Limb (tissue), 2 donors: ENCODE results near the gene BTRC.
"Not testable (repeated sequence)": the region's sequence is repeated elsewhere in the genome, so short reads cannot be mapped to it uniquely, and the experiment has no call there.

ENCODE experiments used
- DNase-seq, 2 donors: peaks; one replicate each; pipeline ENCODE4 v3.0.0-alpha.2; 2016; ENCODE audit errors: extremely low spot score in 2 of 2

BTRC gene

DNA sequence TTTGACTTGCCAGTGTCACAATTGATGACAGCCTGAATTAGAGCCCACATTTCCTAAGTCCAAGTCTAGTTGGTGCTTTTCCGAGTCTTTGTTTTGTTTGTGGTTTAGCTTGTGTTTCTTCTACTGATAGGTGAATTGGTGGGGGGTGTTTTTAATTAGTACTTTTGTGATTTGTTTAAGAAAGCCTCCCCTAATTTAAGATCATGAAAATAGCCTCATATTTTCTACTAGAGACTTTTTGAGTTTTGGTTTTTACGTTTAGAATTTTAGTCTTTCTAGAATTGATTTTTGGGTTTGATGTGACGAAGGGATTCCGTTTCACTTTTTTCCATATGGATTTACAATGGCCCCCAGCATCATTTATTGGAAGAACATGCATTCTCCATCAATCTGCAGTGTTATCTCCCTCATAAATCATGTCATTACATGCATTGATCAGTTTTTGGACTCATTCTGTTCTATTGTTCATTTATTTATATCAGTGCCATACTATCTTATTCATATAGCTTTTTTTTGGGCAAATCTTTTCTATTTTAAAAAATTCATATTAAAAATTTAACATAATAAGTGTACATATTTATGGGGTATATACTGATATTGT lies 32.8 kb downstream of the BTRC start:
- DNase-seq, result no peak

DNA sequence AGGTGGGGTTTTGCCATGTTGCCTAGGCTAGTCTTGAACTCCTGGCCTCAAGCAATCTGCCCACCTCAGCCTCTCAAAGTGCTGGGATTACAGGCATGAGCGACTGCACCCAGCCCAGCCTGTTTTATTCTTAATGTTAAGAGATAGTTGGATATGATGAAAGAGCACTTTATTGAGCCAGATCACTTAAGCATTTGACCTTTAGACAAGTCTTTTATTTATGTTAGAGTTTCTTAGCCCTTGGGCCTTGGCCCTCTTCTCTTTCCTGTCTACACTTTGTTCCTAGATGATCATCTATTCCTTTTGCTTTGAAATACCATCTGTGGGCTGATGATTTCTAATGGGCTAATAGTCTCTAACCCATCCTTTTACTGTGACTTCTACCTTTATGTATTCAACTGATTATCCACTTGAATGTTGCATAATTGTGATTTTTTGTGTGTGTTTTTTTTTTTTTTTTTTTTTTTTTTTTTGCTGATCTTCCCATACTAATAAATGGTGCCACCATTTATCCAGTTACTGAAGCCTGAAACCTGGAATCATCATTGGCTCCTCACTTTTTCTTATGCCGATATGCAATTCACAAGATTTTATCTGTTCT lies 34.8 kb downstream of the BTRC start:
- no peak for DNase-seq

DNA sequence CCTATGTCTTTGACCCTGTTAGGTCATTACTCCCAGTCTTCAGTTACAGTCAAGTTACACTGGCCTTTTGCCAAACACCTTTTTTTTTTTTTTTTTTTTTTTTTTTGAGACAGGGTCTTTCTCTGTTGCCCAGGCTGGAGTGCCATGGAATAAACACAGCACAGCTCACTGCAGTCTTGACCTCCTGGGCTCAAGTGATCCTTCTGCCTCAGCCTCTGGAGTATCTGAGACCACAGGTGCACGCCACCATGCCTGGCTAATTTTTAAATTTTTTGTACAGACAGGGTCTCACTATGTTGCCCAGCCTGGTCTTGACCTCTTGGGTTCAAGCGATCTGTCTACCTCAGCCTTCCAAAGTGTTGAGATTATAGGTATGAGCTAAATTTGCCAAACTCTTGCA lies 35.6 kb downstream of the BTRC start:
- DNase-seq, result not testable (repeated sequence)

DNA sequence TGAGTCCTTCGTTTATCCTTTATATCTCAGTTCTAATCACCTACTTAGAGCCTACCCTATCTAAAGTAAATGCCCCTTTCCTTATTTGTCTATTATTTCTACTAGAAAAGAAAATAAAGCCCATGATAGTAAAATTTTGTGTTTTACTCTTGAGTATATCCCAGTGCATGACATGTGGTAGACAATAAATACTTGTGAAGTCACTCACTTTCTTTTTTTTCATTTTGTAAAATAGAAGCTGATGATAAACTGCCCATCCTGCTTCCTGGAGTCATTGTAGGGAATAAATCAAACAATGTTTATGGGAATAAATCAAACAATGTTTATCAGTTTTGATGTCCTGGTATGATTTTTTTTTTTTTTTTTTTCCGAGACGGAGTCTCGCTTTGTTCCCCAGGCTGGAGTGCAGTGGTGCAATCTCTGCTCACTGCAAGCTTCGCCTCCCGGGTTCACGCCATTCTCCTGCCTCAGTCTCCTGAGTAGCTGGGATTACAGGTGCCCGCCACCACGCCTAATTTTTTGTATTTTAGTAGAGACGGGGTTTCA lies 36.1 kb downstream of the BTRC start:
- DNase-seq, result no peak

DNA sequence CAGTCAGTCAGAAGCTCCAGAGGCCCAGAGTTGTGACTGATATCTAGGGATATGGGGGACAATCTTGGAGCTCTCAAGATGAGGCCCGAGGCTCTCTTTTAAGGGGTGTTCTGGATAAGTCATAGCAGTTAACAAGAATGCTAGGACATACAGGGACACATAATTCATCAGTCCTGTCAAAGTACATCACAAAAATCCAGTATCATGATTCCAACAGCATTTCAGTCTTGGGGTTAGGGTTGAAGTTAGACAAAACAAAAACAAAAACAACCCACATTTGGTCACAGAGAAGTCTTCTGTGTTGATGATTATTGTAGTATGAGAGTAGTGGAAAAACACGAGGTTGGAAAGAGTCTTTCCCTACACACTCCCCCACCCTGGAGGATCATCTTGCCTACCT lies 39.4 kb downstream of the BTRC start:
- no peak for DNase-seq

DNA sequence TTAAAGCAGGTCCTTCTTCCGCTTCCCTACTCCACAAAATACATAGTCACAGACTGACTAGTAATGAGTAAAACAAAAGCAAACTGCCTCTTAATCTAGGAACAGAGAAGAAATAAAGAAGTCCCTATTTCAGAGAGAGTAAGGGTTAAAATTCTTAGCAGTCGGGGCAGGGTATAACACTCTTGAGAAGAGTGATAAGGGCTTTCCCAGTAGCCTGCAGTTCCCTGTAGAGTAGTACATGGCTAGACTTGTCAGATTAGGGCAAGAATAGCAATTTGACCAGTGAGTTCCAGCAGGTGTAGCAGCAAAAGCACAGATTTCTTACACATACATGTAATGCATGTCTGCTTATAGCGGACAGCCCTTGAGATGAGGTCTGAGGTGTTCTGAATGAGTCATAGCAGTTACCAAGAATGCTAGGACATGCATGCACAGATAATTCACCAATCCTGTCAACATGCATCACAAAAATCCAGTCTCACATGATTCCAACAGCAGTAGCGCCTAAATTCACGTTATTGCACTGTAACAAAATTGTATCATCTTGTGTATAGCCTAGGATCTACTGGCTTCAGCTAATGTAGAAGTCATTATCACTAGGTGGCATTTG lies 40.7 kb downstream of the BTRC start:
- DNase-seq, result no peak

DNA sequence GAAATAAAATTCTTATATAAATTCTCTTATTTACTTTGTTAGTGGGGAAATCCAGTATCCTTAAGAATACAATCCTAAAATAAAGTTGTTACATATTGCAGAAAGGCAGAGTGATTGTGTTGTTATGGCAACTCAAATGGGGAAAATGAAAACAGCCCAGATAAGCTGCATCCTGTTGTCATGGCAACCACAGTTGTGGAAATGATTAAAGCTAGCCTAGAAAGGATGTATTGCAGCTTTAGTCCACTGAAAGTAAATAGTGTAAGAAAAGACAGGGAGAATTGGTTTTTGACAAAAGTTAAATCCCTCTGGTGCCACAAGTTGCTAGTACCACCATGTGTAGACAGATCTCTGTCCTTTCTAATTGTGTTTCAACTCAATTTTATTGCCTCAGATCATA lies 43.2 kb downstream of the BTRC start:
- DNase-seq, result peak in 1 of 2 donors; percentile 63

DNA sequence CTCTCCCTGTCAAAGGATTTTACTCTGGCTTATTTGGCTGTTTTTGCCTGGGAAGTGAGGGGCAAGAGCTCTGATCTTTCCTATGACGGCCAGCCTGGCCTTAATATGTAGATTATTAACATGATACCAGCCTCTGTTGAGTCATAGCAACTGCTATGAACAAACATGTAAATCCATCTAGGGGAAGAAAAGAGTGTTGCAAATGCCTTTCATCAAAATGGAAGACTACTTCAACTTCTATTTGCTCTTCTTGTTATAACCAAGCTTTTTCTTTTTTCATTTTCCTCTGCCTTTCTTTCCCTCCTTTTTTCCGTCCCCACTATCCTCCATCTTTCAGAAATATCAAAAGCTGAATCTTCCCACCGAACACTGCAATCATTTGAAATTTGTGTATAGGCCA lies 46.6 kb downstream of the BTRC start:
- DNase-seq, result no peak

DNA sequence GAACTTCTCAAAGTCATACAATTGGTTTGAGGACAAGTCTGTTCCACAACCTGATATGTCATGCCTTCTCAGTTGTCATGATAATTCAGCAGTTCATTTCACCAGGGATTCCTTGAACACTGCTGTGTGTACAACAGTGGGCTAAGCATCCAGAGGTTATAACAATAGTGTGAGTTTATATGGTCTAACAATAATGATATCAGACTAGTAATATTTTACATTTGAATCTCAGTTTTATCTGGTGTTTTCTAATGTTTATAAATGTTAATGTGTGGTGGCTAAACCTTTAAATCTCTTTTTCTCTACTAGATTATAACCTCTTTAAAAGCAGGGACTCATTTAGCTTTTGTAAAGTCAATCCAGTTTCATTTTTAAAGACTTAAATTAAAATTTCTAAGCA lies 48.7 kb downstream of the BTRC start:
- no peak for DNase-seq

DNA sequence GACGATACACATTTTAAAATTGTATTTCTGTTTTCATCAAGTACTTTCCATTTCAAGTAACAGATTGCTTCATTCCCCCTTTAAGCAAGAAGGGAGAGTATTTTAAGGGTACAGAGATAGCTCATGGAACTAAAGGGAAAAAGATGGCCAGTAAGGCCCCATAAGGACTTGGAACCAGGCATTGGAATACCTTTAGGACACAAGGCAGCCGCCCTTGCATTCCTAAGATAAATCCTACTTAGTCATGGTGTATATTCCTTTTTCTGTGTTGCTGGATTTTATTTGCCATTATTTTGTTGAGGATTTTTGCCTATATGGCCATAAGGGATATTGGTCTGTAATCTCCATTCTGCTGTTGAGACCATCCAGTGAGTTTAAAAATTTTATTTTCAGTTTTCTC lies 49.2 kb downstream of the BTRC start:
- no peak for DNase-seq

DNA sequence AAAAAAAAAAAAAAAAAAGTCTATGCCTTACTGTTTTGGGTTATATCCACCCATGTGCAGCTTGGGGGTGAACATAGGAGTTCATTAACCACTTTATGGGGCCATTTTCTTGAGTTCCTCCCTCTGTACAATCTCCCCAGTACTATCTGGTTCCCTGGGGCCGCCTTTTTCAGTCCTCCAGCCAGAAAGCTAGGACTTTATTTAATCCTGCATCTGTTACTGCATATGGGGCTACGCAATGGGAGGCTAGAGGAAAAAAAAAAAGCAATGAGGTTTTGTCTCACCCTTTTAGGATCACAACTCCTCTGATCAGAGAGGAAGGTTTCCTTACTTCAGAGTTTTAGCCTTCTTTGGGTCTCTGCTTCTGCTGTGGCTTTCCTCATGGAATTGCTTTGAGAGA lies 51.0 kb downstream of the BTRC start:
- DNase-seq, result no peak

DNA sequence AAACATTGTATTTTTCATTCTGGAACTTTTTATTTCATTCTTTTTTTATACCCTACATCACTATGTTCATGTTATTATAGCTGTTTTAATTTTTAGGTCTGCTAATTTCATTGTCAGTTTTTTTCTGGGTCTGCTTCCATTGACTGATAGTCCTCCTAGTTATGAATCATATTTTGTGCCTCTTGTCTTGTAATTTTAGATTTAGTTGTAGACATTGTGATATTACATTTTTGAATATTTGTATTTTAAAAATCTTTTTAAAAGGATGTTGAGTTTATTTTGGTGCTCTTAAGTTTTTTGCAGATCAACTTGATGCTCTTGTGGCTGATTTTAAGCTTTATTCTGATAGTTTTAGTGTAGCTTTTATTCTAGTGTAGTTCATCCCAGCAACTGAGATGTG lies 57.6 kb downstream of the BTRC start:
- DNase-seq, result no peak

DNA sequence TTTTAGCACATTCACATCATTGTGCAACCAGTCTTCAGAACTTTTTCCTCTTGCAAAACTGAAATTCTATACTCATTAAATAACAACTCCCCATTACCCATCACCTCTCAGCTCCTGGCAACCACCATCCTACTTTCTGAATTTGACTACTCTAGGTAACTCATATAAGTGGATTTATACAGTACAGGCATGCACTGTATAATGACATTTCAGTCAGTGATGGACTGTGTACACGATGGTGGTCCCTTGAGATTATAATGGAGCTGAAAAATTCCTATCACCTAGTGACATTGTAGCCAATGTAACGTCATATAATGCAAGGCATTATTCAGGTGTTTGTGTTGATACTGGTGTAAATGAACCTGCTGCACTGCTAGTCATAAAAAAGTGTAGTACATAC lies 60.1 kb downstream of the BTRC start:
- DNase-seq, result no peak

DNA sequence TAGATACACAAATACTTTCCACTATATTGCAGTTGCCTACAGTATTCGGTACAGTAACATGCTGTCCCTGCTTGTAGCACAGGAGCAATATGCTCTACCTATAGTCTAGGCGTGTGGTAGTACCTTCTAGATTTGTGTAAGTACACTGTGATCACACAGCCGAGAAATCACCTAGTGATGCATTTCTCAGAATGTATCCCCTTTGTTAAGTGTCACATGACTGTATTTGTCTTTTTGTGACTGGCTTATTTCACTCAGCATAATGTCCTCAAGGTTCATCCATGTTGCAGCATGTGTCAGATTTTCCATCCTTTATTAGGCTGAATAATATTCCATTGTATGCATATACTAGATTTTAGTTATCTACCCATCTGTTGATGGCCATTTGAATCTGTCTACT lies 61.9 kb downstream of the BTRC start:
- no peak for DNase-seq

DNA sequence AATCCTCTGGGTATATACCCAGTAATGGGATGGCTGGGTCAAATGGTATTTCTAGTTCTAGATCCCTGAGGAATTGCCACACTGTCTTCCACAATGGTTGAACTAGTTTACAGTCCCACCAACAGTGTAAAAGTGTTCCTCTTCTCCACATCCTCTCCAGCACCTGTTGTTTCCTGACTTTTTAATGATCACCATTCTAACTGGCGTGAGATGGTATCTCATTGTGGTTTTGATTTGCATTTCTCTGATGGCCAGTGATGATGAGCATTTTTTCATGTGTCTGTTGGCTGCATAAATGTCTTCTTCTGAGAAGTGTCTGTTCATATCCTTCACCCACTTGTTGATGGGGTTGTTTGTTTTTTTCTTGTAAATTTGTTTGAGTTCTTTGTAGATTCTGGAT lies 68.0 kb downstream of the BTRC start:
- not testable (repeated sequence) for DNase-seq

DNA sequence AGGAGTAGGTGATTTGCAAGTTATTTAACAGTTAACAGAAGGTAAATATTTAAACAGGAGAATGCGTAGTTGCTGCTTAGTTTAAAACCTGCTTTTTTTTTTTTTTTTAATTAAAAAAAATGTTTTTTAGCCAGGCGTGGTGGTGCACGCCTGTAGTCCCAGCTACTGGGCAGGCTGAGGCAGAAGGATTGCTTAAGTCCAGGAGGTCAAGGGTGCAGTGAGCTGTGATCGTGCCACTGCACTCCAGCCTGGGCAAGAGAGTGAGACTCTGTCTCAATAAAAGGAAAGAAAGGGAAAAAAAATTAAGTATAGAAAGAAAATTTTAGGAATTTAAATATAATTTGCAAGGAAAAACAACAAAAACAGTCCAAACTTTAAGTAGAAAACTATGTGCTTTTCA lies 71.6 kb downstream of the BTRC start:
- no peak for DNase-seq

DNA sequence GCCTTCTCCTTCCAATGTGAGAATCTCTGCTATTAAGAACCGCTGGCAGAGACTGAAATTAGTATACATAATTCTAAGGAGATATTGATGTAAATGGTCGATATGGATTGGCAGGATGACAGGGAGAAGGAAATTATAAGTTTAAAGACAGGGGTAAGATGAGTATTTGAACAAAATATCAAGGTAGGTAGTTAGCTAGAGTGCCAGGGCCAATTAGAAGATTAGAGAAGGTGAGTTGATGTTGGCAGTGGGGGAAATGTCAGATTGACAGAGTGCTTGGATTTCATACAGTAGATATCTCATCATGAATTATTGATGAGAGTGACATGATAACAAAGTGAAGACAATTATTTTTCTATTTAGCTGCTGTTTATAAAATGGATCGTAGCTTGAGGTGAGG lies 74.1 kb downstream of the BTRC start:
- DNase-seq, result no peak

DNA sequence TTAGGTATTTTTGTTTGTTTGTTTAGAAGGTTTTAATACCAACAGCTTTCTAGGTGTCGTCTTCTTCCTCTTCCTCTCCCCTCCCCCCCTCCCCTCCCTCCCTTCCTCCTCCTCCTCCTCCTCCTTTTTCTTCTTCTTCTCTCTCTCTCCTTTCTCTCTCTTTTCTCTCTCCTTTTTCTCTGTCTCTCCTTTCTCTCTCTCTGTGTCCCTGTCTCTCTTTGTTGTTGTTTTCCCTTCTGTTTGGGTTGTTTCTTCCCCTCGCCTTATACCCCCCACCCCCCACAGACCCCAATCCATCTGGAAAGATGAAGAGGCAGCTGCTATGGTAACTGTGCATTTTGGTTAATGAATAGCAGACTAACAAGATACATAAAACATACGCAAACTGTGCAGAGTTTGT lies 75.5 kb downstream of the BTRC start:
- no peak for DNase-seq

DNA sequence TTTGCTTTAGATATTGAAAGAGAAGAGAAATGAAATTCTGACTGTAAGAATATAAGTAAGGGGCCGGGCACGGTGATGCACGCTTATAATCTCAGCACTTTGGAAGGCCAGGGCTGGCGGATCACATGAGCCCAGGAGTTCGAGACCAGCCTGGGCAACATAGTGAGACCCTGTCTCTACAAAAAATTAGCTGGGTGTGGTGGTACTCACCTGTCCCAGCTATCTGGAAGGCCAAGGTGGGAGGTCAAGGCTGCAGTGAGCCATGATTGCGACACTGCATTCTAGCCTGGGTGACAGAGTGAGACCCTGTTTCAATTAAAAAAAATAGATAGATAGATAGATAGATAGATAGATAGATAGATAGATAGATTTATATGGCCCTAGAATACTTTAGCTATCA lies 82.3 kb downstream of the BTRC start:
- no peak for DNase-seq

DNA sequence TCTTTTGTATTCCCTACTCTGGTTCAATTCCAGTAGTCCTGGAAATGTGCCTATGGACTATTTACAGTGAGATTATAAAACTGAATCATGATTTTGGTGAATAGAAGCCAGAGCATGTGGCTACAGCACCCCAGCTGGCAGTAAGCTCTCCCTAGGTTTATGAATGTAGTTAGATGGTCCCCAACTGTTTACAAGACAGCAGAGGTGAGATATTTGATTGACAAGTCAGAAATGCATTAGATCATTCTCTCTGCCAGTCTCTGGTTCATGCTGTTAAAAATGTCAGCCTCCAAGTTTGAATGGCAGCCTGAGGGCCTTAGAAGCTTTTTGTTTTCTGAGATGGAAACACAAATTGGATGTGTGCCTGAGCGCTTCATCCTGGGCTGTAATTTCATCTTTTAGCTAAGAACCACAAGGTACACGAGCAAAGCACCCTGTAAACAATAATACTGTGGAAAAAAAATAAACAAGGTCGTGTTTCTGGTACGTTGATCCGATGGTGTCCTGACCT lies 85.0 kb downstream of the BTRC start:
- no peak for DNase-seq

DNA sequence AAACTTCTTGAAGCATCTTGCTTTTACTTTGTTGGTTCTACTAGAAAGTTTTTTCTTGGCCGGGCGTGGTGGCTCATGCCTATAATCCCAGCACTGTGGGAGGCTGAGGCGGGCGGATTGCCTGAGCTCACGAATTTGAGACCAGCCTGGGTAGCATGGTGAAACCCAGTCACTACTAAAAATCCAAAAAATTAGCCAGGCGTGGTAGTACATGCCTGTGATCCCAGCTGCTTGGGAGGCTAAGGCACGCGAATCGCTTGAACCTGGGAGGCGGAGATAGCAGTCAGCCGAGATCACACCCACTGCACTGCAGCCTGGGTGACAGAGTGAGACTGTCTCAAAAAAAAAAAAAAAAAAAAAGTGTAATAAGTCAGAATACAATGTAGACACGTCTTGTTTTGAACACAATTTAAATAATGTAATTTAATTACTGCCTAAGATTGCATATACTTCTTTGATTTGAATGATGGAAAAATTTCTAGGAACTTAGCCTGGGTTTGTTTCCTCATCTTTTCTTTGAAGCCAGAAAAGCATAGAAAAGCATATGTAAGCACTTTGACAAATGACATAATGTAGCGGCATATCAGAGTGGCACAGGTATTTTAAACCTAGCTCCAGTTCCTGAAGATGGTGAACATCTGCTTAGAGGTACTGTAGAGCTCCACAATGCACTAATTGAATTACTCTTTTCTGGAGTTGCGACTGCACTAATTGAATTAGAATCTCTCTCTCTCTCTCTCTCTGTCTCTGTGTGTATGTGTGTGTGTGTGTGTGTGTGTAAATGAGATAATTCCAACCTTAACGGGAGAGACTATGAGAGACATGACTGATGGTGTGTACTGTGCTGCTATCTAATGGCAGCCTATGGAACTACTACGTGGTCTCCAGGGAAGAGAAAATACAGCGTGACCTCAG lies 87.8 kb downstream of the BTRC start:
- peak; percentile 44 to 79 for DNase-seq

DNA sequence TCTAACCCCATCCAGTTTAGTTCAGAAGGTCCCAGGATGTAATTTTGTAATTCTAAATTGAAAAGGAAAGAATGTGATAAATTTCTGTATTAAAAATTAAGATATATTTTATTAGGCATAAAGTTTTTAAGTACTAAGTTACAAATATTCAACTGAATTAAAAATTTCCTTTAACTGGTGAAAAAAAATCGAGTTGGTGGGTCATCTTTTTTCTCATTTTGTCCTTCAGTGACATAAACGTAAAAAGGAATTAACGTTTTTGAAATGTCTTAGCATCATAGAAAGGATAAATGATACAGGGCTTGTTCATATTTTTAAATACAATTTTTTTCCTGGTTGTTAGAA lies 88.5 kb downstream of the BTRC start:
- no peak for DNase-seq
